ENCODE measurements around the gene ZNF560. TPM values are rescaled to one million over a fixed set of nuclear protein-coding genes. Genes with fewer than 3 reads are reported as not detected.

The ZNF560 gene
- total RNA-seq (2011; cell fraction: chromatin; rRNA removed; ENCODE audit: low replicate concordance) = 0.25 TPM in 1 of 2 replicates, not detected in the other
- not detected in 2 replicates for total RNA-seq (2011; cell fraction: nucleolus; rRNA removed)
- not detected in 2 replicates for total RNA-seq (2011; cell fraction: nucleoplasm; rRNA removed)
- total RNA-seq (2014; rRNA removed) (not detected in 2 replicates), total RNA-seq (2014; rRNA removed; fragmentation: Illumina TruSeq; extraction: Trizol) (0.04 TPM in 1 of 2 replicates, not detected in the other), total RNA-seq (2015; rRNA removed; fragmentation: Illumina TruSeq; extraction: Trizol) (not detected in 2 replicates), total RNA-seq (2021) (0.09 TPM in 1 of 2 replicates, not detected in the other), polyA plus RNA-seq (2011; rRNA removed) (not detected in 2 replicates), polyA plus RNA-seq (2014; fragmentation: Illumina TruSeq; extraction: Trizol) (0.04 and 0.26 TPM in 2 replicates), polyA plus RNA-seq (2014; fragmentation: Nextera tagmentation; extraction: Ambion mirVana) (under 1 TPM; 0.06 to 0.18 TPM), polyA plus RNA-seq (2014; rRNA removed) (0.03 and 0.04 TPM in 2 replicates), polyA minus RNA-seq (2011; rRNA and poly(A)+ RNA removed) (not detected in 2 replicates), Bru-seq, nascent RNA (percentile 12 among the genes with signal in this experiment), BruChase-seq, experiment 1, labeled RNA remaining after a 2-hour chase (percentile 19 among the genes with signal in this experiment), BruChase-seq, experiment 2, labeled RNA remaining after a 6-hour chase (percentile 18 among the genes with signal in this experiment)
- 0.01 TPM in 1 of 2 replicates, not detected in the other for polyA plus RNA-seq (2011; cell fraction: cytosol; rRNA removed)
- not detected in 2 replicates for polyA plus RNA-seq (2011; cell fraction: nucleus; rRNA removed)
- polyA plus RNA-seq (2012) = 0.04 and 0.35 TPM in 2 replicates
- not detected in 2 replicates for polyA minus RNA-seq (2011; cell fraction: cytosol; rRNA and poly(A)+ RNA removed)
- polyA minus RNA-seq (2011; cell fraction: nucleus; rRNA and poly(A)+ RNA removed) = not detected in 2 replicates
- long read RNA-seq, experiment 1 = 0 reads
- long read RNA-seq, experiment 2 = 0 reads
- long read RNA-seq, experiment 3 = 0 reads

GRCh38 chr19:9498183-9498902 lies at the start of gene ZNF560:
Gene ZNF560 (minus strand): TSS chr19:9498616. CDS start chr19:9475313, 23,303 bp downstream.
- Histone ChIP-seq H3K79me2 (ENCODE audit: control insufficient read depth, insufficient read depth, low read length) (no peaks in the 10 kb centered on the region), H3K27me3 (ENCODE audit: control insufficient read depth in 2 of 2, insufficient read depth in 2 of 2, low read length in 2 of 2) (no peaks in the 10 kb centered on the region), H3K9me1 (ENCODE audit: control insufficient read depth, insufficient read depth, low read length) (no peaks in the 10 kb centered on the region), H3K27ac (ENCODE audit: extremely low read depth, low read depth, low read length) (no peak within 1 kb of the TSS), H3K9me3 (replicated peaks; ENCODE audit: control insufficient read depth, insufficient read depth, low read depth, low read length) (peaks cover 4% of the 10 kb centered on the region), H3K9ac (ENCODE audit: insufficient read depth in 1 of 2, low read depth in 2 of 2, low read length in 2 of 2) (no peak within 1 kb of the TSS), H3K36me3 (ENCODE audit: control insufficient read depth, insufficient read depth, low read length) (no peaks in the 10 kb centered on the region), H4K20me1 (replicated peaks; ENCODE audit: control insufficient read depth, insufficient read depth, low read length) (no peaks in the 10 kb centered on the region), H3K4me2 (ENCODE audit: insufficient read depth, low read length) (peak within 1 kb of the TSS; percentile 12; the same call in 1 of the 2 replicates), H3K4me3 (no peak within 1 kb of the TSS), H3K4me1 (replicated peaks in 1 of 2; ENCODE audit: control insufficient read depth in 2 of 2, insufficient read depth in 2 of 2, low read length in 2 of 2) (no peaks in the 10 kb centered on the region), H2AFZ (ENCODE audit: low read depth, low read length) (peak within 1 kb of the TSS; percentile 65; the same call in 1 of the 2 replicates)
- WGBS (ENCODE audit: insufficient coverage, low coverage, missing lambda C conversion rate) = 28% methylated on average over 38 of the region's 44 CpGs
- DNase-seq (ENCODE audit: extremely low read depth in 1 of 4, low spot score in 3 of 4) (peak; percentile 0 to 19 (median 12)), ATAC-seq (peak; percentile 39; the same call in 1 of the 3 replicates), FAIRE-seq (no peak)
- intact Hi-C loops (cut with micrococcal nuclease) = no loop called here
- ChIA-PET POLR2A (no interaction called here), CTCF (ENCODE audit: low intra/inter-chr PET ratio) (no interaction called here)
- BruUV-seq (replicated peaks) = no TSS peak
- in situ Hi-C loops (cut with MboI) = no loop called here
- TF ChIP-seq POLR2G (IDR thresholded peaks at IDR 0.05; ENCODE audit: low read depth, low read length) = no peak
- no peak for TF ChIP-seq XRCC4 (IDR thresholded peaks at IDR 0.05; ENCODE audit: extremely low read depth, insufficient read depth, insufficient read length)
- TF ChIP-seq CREM (IDR thresholded peaks at IDR 0.05; ENCODE audit: low read depth) = 0 out of 2 replicates have a peak, but pooled peaks have one; percentile 25
- peak; percentile 61; the same call in 1 of the 2 replicates for TF ChIP-seq GABPB1 (CRISPR knock-in tag; IDR thresholded peaks at IDR 0.05)
- 0 out of 6 replicates have a peak, but pooled peaks of 1 of the 3 experiments have one; percentile 35 for TF ChIP-seq CTCF (IDR thresholded peaks at IDR 0.05 in 2 of 3, conservative IDR thresholded peaks at IDR 0.05 in 1 of 3; ENCODE audit: insufficient read depth in 2 of 3, low read depth in 1 of 3, low read length in 3 of 3)

Data from K562 (cell line).